ENCODE data around the gene PCSK5. TPM values are rescaled to one million over a fixed set of nuclear protein-coding genes. Genes with fewer than 3 reads are reported as not detected.

Gene PCSK5
- total RNA-seq, 1 experiment from 2014 or later: 6.9 TPM

GRCh38 chr9:76025286-76025685, 134.8 kb downstream of the PCSK5 start (continued):
- no peak for TF ChIP-seq POLR2AphosphoS5 (IDR thresholded peaks at IDR 0.05; ENCODE audit: low read depth, low read length)
- TF ChIP-seq ATF3 (IDR thresholded peaks at IDR 0.05): no peak
- TF ChIP-seq TCF7L2 (IDR thresholded peaks at IDR 0.05; ENCODE audit: borderline replicate concordance, extremely low read depth, insufficient read depth, insufficient read length): no peak
- no peak for TF ChIP-seq SIN3A (IDR thresholded peaks at IDR 0.05; ENCODE audit: low read depth)
- TF ChIP-seq CBX3 (IDR thresholded peaks at IDR 0.05; ENCODE audit: low read depth): no peak
- no peak for TF ChIP-seq ZBTB33 (IDR thresholded peaks at IDR 0.05; ENCODE audit: extremely low read depth, insufficient replicate concordance, low read length)
- TF ChIP-seq CEBPB (IDR thresholded peaks at IDR 0.05; ENCODE audit: low read depth): no peak
- TF ChIP-seq MAX (IDR thresholded peaks at IDR 0.05): no peak
- TF ChIP-seq ELF1 (IDR thresholded peaks at IDR 0.05; ENCODE audit: borderline replicate concordance, low read depth): no peak
- no peak for TF ChIP-seq ZNF274 (IDR thresholded peaks at IDR 0.05; ENCODE audit: low read depth, low read length)

GRCh38 chr9:76026796-76027195, 136.3 kb downstream of the PCSK5 start:
- ChIA-PET RAD21 (ENCODE audit: low non-redundant PET in 1 of 2, low total read pairs in 2 of 2, uncharacterized antibody in 2 of 2, unreplicated experiment in 2 of 2) (no interaction called here), CTCF (no interaction called here), POLR2A (no interaction called here)
- no peak overlapping the region for H3K9ac ChIP-seq (ENCODE audit: low read length)
- DNase-seq (ENCODE audit: low read depth, low spot score) (no peak), ATAC-seq (no peak)
- H4K20me1 ChIP-seq (ENCODE audit: insufficient read depth): no peaks in the 10 kb centered on the region
- BruUV-seq (replicated peaks): no TSS peak
- H3K27me3 ChIP-seq (ENCODE audit: insufficient read depth, low read length): no peaks in the 10 kb centered on the region
- H3K27ac ChIP-seq (ENCODE audit: low read depth, low read length): no peak overlapping the region
- no peak for TF ChIP-seq EGR1 (IDR thresholded peaks at IDR 0.05; ENCODE audit: low read depth)
- TF ChIP-seq SP1 (IDR thresholded peaks at IDR 0.05; ENCODE audit: low read depth): no peak
- no peak for TF ChIP-seq ZBTB33 (IDR thresholded peaks at IDR 0.05; ENCODE audit: extremely low read depth, insufficient replicate concordance, low read length)
- no peaks in the 10 kb centered on the region for H3K9me2 ChIP-seq (ENCODE audit: insufficient read depth)
- H3K36me3 ChIP-seq (ENCODE audit: control insufficient read depth in 1 of 2, insufficient read depth in 2 of 2, low read length in 2 of 2): no peaks in the 10 kb centered on the region
- no peak overlapping the region for H3K4me3 ChIP-seq (replicated peaks in 1 of 2; ENCODE audit: low read depth in 1 of 2, low read length in 2 of 2)
- H2AFZ ChIP-seq (ENCODE audit: low read depth, low read length, poor library complexity, severe bottlenecking): no peak overlapping the region
- H3K79me2 ChIP-seq (ENCODE audit: insufficient read depth, low read length): no peaks in the 10 kb centered on the region
- intact Hi-C loops (cut with micrococcal nuclease): no loop called here
- H3K4me1 ChIP-seq (ENCODE audit: control insufficient read depth in 1 of 2, insufficient read depth in 2 of 2, low read length in 2 of 2): peaks cover 5 to 12% of the 10 kb centered on the region in 2 experiments; a peak in 3 of 4 replicates
- no peak overlapping the region for H3K4me2 ChIP-seq (ENCODE audit: low read length)
- no peaks in the 10 kb centered on the region for H3K9me3 ChIP-seq (ENCODE audit: control insufficient read depth in 1 of 2, insufficient read depth in 1 of 2, low read depth in 1 of 2, low read length in 2 of 2)
